NCI-H1417 (cell line): ENCODE data around the gene DNM2.
A peak's percentile ranks its signal among the peaks of the same experiment; 100 is the strongest.
"Not testable (repeated sequence)": the region's sequence is repeated elsewhere in the genome, so short reads cannot be mapped to it uniquely, and the experiment has no call there.

ENCODE experiments used
- DNase-seq, 3 experiments: peaks; one replicate each; lab custom pipeline; 2025; lab: John Stamatoyannopoulos, UW

DNM2 gene

GRCh38 chr19:10836479-10837330 is 118.8 kb downstream of the DNM2 start:
- peak in 1 of 3 experiments; percentile 86 for DNase-seq

- not testable (repeated sequence) for DNase-seq
Measured at GRCh38 chr19:10837649-10838048, 119.8 kb downstream of the DNM2 start.

DNA sequence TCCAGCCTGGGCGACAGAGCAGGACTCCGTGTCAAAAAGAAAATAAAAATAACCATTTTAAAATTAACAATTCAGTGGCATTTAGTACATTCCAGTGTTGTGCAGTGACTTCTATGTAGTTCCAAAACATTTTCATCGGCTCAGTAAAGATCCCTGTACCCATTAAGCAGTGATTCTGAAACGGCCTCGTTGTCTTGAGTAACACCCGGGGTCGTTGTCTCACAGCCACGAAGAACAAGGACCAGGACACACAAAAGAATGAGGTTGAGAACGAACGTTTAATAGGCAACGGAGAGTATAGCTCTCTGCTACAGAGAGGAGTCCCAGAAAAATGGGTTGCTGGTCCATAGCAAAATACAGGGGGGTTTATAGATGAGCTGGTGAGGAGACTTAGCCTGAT is 120.5 kb downstream of the DNM2 start:
- no peak for DNase-seq

DNA sequence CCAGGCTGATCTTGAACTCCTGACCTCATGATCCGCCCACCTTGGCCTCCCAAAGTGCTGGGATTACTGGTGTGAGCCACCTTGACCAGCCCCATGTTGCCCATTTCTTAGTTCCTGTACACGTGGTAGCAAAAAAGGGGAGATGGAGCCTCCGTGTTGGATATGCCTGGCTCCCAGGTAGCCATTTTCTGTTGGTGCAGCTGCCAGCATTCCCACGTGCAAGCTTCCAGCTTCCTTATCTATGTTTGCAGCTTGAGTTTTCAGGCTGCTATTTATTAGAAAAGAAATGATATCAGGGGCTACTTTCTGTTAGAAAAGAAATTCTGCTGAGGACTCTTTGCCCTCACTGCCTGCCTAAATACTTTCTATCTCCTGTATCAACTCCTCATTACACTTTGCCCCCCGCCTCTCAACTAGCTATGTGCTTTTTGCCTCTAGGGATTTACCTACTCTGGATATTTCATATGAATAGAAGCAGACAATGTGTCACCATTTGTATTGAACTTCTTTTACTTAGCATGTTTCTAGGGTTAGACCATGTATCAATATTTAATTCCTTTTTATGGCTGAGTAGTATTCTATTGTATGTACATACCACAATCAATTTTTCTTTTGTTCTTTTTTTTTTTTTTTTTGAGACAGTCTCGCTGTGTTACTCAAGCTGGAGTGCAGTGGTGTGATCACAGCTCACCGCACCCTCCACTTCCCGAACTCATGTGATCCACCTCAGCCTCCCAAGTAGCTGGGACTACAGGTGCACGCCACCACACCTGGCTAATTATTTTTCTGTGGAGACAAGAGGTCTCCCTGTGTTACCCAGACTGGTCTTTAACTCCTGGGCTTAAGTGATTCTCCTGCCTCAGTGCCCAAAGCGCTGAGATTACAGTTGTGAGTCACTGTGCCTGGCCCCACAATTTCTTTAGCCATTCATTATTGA is 121.5 kb downstream of the DNM2 start:
- no peak for DNase-seq

GRCh38 chr19:10842788-10843187 is 124.9 kb downstream of the DNM2 start:
- DNase-seq, result no peak

GRCh38 chr19:10846500-10847202 is 128.8 kb downstream of the DNM2 start:
- no peak for DNase-seq

- no peak for DNase-seq
Measured at GRCh38 chr19:10848230-10848856, 130.5 kb downstream of the DNM2 start, which contains the start of gene C19orf38. TSS of gene C19orf38 (plus strand) at chr19:10848415. CDS start at chr19:10848509, 94 bp downstream.

- DNase-seq, result no peak
Measured at GRCh38 chr19:10850631-10851030, 132.8 kb downstream of the DNM2 start.

- DNase-seq, result no peak
Measured at GRCh38 chr19:10852098-10852800, 134.4 kb downstream of the DNM2 start.

DNA sequence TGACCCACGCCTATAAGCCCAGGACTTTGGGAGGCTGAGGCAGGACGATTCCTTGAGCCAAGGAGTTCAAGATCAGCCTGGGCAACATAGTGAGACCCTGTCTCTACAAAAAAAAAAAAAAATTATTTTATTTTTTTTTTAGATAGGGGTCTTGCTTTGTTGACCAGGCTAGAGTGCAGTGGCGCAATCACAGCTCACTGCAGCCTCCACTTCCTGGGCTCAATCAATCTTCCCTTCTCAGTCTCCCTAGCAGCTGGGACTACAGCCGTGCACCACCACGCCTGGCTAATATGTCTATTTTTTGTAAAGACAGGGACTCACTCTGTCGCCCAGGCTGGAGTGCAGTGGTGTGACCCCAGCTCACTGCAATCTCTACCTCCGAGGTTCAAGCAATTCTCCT is 135.1 kb downstream of the DNM2 start:
- no peak for DNase-seq

DNA sequence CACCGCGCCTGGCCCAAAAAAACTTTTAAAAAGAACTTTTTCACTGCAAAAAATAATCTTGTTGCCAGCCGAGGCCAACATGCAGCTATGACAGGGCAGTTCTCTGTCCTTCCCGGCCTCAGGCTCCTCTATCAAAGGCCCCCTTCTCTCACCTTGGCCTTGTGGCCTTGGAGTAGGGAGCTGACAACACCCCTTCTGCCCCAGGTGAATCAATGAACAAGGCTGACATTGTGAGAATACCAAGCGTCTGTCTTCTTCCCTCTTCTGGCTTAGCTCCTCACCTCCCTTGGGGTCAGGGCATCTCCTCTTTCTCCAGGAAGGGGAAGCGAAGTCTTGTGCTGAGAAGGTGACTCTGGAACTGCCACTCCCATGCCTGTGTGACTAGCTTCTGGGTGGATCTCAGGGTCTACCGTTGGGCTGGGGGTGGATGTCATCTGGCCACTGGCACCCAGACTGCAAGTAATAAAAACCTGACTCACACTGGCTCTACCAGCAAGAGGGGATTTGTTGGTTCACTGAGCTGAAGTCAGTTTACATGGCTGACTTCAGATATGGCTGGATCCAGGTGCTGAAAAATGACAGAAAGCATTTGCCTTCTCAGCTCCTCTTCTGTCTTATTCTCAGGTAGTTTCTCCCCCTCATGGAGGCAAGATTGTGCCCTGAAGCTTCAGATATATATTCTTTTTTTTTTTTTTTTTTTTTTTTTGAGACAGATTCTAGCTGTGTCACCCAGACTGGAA is 136.6 kb downstream of the DNM2 start:
- no peak for DNase-seq

DNA sequence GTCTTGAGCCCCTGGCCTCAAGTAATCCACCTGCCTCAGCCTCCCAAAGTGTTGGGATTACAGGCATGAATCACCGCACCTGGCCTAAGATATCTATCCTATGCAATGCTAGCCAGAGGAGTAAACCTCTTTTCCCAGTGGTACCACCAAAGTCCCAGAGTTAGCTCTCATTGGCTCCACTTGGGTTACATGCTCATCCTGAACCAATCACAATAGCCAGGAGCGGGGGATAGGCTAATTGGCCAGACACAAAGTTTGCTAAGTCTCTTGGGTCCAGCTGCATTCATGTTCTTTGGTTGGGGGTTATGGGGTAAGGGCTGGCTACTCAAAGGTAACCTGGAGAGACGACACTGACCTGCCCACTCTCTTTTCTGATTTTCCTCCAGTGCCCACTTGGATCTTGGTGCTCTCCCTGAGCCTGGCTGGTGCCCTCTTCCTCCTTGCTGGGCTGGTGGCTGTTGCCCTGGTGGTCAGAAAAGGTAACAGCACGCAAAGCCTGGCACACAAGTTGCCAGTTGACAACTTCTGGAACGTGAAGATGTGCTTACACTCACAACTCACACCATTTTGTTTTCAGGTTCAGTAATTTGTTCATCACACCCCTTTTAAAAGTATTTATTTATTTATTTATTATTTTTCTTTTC is 138.1 kb downstream of the DNM2 start:
- peak in 1 of 3 experiments; percentile 30 for DNase-seq

DNA sequence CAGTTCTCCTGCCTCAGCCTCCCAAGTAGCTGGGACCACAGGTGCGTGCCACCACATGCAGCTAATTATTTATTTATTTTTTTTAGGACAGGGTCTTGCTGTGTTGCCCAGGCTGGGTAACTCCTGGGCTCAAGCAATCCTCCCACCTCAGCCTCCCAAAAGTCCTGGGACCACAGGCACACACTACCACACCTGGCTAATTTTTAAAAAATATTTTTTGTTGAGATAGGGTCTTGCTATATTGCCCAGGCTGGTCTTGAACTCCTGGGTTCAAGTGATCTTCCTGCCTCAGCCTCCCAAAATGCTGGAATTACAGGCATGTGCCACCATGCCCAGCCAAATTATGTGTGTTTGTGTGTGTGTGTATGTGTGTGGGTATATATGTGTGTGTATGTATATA is 139.0 kb downstream of the DNM2 start:
- DNase-seq, result not testable (repeated sequence)

DNA sequence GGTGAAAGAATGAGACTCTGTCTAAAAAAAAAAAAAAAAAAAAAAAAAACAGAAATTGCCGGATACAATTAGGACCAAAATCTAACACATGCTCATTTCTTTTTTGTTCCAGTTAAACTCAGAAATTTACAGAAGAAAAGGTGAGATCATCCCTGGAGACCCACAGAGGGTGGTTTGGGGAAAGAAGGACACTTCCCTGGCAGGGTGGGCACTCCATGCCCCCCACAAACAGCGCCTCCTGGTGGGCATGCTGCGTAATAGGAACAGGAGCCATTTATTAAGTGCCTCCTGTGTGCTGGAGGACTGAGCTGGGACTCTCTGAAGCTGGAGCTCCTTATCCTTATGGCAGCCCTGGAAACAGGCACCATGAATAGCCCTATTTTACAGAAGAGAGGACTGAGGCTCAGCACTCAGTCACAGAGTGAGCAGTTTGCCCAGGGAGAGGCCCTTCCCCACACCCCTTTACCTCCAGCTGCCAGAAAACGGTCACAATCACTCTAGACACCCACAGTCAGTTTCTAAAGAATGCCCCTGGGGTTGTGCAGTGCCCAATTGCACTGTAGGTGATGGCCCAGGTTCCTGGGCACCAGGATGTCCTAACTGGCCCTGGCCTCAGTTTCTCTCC is 140.4 kb downstream of the DNM2 start:
- peak in 1 of 3 experiments; percentile 10 for DNase-seq

DNA sequence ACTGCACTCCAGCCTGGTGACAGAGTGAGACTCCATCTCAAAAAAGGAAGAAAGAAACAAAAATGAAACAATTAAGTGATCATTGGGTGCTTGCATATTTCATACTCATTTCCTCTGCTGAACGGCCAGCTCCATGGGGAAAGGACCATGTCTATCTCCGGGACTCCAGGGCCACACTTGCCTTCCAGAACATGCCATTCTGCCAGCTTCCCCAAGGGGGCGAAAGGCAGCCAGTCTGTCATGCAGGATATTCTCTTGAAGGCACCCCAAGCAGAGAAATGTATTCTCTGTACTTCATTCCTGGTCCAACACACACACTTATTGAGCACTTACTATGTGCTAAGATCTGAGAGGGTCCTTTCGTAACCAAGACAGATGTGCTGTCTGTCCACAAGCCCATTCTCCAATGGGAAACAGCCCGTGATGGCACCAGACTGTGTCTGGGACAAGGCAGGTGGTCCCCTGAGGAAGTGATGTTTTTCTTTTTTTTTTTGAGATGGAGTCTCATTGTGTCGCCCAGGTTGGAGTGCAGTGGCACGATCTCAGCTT is 143.3 kb downstream of the DNM2 start:
- DNase-seq, result no peak

- no peak for DNase-seq
Measured at GRCh38 chr19:10862561-10863106, 144.8 kb downstream of the DNM2 start.

- DNase-seq, result no peak
Measured at GRCh38 chr19:10863107-10863717, 145.3 kb downstream of the DNM2 start.

DNA sequence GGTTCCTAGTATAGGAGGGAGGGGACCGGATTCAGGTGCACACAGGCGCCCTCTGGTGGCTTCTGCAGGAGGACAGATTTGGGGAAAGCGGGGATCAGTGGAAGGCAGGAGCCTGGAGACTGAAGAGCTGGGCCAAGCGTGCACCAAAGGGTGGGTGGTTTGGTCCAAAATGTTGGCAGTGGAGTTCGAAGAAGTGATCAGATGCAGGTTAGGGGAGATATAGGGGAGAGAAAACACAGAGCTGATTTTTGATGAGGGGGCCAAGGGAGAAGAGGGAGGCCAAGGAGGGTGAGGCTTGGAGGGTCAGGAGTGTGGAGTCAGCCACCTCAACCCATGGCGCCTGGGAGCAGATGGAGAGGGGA is 146.6 kb downstream of the DNM2 start:
- DNase-seq, result peak; percentile 41 to 87 (median 65)
